ENCODE results near the gene ANKFN1. TPM values are rescaled to one million over a fixed set of nuclear protein-coding genes. Genes with fewer than 3 reads are reported as not detected.

Gene ANKFN1, protein sequence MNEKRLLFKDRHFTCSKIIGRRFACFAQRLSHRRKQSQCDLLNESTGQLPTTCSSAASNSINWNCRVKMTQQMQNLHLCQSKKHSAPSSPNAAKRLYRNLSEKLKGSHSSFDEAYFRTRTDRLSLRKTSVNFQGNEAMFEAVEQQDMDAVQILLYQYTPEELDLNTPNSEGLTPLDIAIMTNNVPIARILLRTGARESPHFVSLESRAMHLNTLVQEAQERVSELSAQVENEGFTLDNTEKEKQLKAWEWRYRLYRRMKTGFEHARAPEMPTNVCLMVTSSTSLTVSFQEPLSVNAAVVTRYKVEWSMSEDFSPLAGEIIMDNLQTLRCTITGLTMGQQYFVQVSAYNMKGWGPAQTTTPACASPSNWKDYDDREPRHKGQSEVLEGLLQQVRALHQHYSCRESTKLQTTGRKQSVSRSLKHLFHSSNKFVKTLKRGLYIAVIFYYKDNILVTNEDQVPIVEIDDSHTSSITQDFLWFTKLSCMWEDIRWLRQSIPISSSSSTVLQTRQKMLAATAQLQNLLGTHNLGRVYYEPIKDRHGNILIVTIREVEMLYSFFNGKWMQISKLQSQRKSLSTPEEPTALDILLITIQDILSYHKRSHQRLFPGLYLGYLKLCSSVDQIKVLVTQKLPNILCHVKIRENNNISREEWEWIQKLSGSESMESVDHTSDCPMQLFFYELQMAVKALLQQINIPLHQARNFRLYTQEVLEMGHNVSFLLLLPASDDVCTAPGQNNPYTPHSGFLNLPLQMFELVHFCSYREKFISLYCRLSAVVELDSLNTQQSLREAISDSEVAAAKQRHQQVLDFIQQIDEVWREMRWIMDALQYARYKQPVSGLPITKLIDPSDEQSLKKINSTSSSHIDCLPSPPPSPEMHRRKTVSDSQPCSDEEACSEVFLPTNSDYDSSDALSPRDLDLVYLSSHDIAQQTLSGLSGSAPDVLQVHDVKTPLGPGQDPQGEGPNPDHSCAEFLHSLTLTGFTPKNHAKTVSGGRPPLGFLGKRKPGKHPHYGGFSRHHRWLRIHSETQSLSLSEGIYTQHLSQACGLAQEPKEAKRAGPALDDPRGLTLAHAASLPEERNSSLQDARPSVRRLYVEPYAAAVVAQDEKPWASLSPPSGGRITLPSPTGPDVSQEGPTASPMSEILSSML
- total RNA-seq, result under 1 TPM in 2 of 4 donors, not detected in 2; 0.67 to 0.94 TPM

- no peaks in the 10 kb centered on the region for H3K9me3 ChIP-seq
- intact Hi-C loops (cut with DNase I), result no loop called here
- H3K36me3 ChIP-seq, result no peaks in the 10 kb centered on the region
- TF ChIP-seq CTCF (IDR thresholded peaks at IDR 0.05) (no peak), POLR2A (IDR thresholded peaks at IDR 0.05) (no peak)
- no peaks in the 10 kb centered on the region for H3K27me3 ChIP-seq
- DNase-seq, result no peak
- H3K27ac ChIP-seq, result no peak within 1 kb of the TSS
- WGBS, 2 donors, result 57 to 59% methylated on average over 11 of the region's 11 CpGs
- no peak within 1 kb of the TSS for H3K4me3 ChIP-seq (replicated peaks in 1 of 3)
- H3K4me1 ChIP-seq, result no peaks in the 10 kb centered on the region
These were observed at the start of gene ANKFN1 for GRCh38 chr17:56152874-56153602. ANKFN1 (plus strand) TSS chr17:56153475; CDS start chr17:56212668, 59,193 bp downstream.

- H3K9me3 ChIP-seq, result no peaks in the 10 kb centered on the region
- intact Hi-C loops (cut with DNase I), result no loop called here
- WGBS, 2 donors, result 88 to 90% methylated on average over 2 of the region's 2 CpGs
These were observed 44.4 kb upstream of the ANKFN1 start for GRCh38 chr17:56108811-56109284.

GRCh38 chr17:56109836-56110235 lies 43.4 kb upstream of the ANKFN1 start:
- no peak for DNase-seq
- TF ChIP-seq CTCF (IDR thresholded peaks at IDR 0.05), result no peak
- no peak for TF ChIP-seq POLR2A (IDR thresholded peaks at IDR 0.05)
- no peaks in the 10 kb centered on the region for H3K9me3 ChIP-seq
- no peaks in the 10 kb centered on the region for H3K36me3 ChIP-seq
- no peak overlapping the region for H3K4me3 ChIP-seq (replicated peaks in 1 of 3)
- H3K4me1 ChIP-seq, result no peaks in the 10 kb centered on the region
- 93 to 94% methylated on average over 3 of the region's 3 CpGs for WGBS, 2 donors
- intact Hi-C loops (cut with DNase I), result no loop called here
- no peaks in the 10 kb centered on the region for H3K27me3 ChIP-seq
- no peak overlapping the region for H3K27ac ChIP-seq

More at GRCh38 chr17:56108811-56109284, 44.4 kb upstream of the ANKFN1 start:
- Histone ChIP-seq H3K36me3 (no peaks in the 10 kb centered on the region), H3K4me3 (replicated peaks in 1 of 3) (no peak overlapping the region), H3K27me3 (no peaks in the 10 kb centered on the region), H3K4me1 (no peaks in the 10 kb centered on the region), H3K27ac (no peak overlapping the region)
- TF ChIP-seq POLR2A (IDR thresholded peaks at IDR 0.05) (no peak), CTCF (IDR thresholded peaks at IDR 0.05) (no peak)
- no peak for DNase-seq

DNA sequence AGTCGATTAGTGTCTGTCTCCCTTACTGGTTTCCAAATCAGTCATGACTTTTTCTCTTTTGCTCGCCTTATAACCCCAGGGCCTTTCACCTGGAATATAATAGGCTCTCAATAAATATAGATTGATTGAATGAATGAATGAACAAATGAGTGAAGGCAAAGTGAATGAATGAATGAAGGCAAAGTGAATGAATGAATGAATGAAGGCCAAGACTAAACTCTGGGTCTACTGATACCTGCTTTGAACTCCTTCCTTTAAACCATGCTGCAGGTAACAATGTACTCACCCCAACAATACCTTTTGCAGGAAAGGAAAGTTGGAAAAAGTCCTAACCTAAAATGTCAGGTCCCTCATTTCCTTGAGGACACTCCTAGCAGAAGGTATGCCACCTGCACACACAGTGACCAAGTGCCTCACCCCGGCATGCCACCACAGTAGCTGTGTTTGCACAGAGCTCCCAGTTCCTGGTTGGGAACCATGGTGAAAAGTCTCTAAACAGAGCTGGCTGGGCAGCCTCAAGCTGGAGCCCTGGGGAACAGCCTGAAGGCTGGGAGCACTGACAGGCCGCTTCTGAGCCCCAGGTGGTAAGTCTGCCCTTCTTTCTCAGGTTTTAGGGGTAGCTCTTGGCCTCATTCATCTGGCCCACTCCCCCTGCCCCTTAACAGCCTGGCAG lies 42.7 kb upstream of the ANKFN1 start:
- no peak overlapping the region for H3K27ac ChIP-seq
- H3K36me3 ChIP-seq, result no peaks in the 10 kb centered on the region
- no peak for DNase-seq
- no peak for TF ChIP-seq CTCF (IDR thresholded peaks at IDR 0.05)
- TF ChIP-seq POLR2A (IDR thresholded peaks at IDR 0.05), result no peak
- intact Hi-C loops (cut with DNase I), result no loop called here
- 77 to 80% methylated on average over 4 of the region's 4 CpGs for WGBS, 2 donors
- no peak overlapping the region for H3K4me3 ChIP-seq (replicated peaks in 1 of 3)
- no peaks in the 10 kb centered on the region for H3K9me3 ChIP-seq
- H3K4me1 ChIP-seq, result no peaks in the 10 kb centered on the region
- no peaks in the 10 kb centered on the region for H3K27me3 ChIP-seq
